Hematopoietic multipotent progenitor cell treated with erythropoietin and hydrocortisone succinate and interleukin-3 and kit ligand, for 6 days (in vitro differentiated cells): ENCODE results near the gene PPM1F.
"Not testable (repeated sequence)": the region's sequence is repeated elsewhere in the genome, so short reads cannot be mapped to it uniquely, and the experiment has no call there.

Experiments
- DNase-seq: peaks from one replicate; pipeline ENCODE4 v3.0.0-alpha.2; 2015

The PPM1F gene

GRCh38 chr22:21919526-21920307 is 32.9 kb downstream of the PPM1F start:
- no peak for DNase-seq

DNA sequence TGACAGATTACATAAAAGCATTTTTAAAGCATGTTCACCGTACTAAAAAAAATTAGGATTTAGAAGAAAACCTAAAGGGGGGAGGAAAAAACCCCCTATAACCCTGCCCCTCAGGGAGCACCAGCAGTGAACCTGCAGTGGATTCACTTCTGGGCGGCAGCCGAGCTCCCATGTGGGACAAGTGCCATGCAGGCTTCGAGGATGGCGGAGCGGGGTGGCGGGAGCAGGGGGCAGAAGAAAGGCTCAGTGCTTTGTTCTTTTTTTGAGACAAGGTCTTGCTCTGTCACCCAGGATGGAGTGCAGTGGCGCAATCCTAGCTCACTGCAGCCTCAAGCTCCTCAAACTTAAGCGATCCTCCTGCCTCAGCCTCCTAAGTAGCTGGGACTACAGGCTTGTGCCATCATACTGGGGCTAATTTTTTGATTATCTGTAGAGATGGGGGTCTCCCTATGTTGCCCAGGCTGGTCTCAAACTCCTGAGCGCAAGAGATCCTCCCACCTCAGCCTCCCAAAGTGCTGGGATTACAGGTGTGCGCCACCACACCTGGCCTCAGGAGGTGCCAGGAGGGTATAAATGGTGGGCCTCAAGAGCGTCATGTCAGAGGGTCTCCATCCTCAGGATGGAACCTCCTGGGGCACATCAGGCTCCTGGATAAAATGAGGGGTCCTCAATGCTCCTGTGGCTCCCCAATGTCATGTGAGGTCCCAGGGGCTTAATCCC is 34.0 kb downstream of the PPM1F start:
- no peak for DNase-seq

DNA sequence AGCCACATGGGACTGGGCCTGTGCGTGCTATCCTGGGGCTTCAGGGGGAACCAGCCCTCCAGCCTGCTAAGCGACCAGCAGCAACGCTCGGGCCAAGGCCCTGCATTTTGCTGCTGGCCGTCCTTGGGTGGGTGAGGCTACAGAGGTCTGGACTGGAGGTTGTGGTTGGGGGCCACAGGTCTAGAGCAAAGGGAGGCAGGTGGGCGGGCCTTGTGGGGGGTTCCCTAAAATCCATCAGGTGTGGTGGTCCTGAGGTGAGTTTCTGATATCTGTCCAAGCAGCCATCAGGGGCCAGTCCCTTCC is 34.7 kb downstream of the PPM1F start:
- DNase-seq = no peak

DNA sequence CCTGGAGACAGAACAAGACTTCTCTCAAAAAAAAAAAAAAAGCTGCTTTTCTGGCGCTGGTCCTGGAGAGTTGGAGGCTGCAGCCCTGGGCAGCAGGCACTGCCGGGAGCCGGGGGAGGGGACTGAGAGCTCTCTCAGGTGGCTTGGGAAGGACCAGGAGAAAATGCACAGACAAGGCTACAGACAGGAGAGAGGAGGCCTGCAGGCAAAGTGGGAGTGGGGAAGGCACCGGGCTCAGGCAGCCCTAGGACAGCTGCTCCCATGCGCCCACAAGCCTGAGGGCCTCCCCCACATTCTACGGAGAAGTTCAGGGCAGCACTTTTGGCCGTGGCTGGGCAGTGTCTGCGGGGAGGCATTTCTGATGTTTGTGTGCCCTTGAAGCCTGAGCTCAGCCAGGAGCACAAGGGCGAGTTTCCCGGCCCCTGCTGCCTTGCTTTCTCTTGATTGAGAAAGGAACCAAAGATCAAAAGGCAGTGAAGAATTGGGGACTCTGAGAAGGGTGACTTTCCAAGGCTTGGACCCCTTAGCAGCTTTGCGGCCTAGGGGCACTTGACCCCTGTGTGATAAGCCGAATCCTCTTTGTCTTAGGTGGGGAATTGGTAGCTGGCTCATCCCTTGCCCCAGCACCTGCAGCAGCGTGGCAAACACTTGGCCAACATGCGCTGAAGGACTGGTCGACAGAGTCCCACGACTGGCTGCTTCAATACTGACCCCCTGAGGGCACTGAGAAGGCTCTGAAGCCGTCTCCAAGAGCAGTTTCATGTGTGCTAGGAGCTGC is 35.3 kb downstream of the PPM1F start:
- no peak for DNase-seq

GRCh38 chr22:21916309-21916918 is 36.2 kb downstream of the PPM1F start:
- DNase-seq = no peak

DNA sequence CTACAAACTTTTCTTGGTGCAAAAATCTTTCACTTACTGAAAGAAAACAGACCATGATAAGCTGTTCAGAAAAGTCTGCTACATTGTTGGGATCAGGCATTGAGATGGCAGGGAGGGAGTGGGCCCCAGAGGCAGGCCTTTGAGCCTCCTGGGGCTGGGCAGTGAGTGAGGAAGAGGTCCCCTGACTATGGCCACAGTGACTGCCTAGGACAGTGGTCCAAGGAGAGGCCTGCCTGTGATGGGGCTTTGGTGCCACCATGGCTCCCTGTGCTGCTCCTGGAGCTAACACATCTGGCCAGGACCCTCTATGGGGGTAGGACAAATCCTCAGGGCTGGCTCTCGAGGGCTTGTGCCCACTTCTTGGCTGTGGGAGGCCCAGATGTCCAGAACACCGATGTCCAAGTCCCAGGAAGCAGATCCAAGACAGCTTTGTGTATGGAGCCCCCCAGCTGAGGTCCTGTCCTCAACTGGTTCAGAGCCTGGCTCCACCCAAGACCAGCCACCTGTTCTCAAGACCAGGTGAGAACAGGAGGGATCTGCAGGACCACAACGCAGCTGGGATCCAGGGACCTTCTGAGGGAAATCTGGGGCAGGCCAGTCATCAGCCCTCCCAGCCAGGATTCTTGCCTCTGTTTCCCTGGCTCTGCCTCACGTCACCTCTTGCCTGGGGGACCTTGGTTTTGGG is 36.9 kb downstream of the PPM1F start:
- no peak for DNase-seq

DNA sequence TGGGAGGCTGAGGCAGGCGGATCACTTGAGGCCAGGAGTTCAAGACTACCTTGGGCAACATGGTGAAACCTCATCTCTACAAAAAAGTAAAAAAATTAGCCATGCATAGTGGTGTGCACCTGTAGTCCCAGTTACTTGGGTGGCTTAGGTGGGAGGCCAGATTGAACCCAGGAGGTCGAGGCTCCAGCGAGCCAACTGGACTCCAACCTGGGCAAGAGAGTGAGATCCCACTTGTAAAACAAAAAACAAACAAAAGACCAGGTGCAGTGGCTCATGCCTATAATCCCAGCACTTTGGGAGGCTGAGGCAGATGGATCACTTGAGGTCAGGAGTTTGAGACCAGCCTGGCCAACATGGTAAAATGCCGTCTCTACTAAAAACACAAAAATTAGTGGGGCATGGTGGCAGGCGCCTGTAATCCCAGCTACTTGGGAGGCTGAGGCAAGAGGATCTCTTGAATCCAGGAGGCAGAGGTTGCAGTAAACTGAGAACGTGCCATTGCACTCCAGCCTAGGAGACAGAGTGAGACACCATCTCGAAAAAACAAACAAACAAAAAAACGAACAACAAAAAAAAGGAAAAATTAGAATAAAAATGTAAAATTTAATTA is 38.5 kb downstream of the PPM1F start:
- not testable (repeated sequence) for DNase-seq

- DNase-seq = not testable (repeated sequence)
Measured at GRCh38 chr22:21910367-21910766, 42.3 kb downstream of the PPM1F start.

DNA sequence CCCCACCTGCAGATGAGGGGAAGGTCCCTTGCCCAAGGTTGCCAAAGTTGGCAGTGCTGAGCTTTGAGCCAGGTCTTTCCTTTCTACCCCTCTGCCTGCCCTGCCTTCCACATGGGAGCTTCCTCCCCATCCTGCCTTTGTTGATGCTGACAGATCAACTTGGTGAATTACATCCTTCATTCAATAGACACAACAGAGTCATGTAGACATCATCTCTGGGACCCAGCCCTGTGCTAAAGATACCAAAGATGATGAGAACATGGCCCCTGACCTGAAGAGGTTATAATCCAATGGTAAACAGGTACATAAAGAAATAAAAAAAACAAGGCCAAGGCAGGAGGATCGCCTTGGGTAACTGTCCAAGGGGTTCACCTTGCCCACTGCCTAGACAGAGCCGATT is 42.8 kb downstream of the PPM1F start:
- DNase-seq = no peak

DNA sequence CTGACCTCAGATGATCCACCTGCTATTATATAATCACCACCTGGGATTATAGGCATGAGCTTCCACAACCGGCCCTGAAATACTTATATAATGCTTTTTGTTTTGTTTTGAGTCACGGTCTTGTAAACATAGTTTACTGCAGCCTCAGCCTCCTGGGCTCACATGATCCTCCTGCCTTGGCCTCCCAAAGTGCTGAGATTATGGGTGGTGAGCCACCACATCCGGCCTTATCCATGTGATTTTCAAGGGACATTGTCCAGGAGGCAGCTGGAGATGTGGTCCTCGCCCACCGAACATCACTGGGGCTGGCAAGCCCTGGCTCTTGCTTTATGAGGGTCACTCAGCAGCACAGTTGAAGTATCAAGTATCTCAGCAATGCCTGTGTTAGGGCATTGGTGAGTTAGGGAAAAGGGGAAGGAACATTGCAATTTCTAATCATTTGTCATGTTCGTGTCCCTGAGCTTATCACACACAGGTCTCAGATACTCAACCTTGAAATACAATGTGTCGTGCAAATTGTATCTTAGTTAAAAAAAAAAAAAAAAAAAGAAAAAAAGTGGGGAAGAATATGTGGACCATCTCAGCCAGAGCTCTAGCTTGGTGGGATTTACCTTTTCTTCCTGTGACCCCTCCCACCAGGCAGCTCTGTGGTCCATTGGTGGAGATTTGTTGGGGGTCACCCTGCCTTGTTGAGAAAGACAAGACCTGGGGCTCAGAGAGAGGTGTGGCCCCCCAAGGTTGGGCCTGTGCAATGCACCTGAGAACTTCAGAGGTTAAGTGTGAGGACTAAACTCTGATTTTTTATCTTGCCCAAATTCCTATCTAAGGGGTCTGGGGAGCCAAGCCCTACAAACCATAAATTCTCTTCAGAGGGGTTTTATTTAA is 44.8 kb downstream of the PPM1F start:
- DNase-seq = no peak

GRCh38 chr22:21905234-21905633 is 47.4 kb downstream of the PPM1F start:
- DNase-seq = not testable (repeated sequence)

DNA sequence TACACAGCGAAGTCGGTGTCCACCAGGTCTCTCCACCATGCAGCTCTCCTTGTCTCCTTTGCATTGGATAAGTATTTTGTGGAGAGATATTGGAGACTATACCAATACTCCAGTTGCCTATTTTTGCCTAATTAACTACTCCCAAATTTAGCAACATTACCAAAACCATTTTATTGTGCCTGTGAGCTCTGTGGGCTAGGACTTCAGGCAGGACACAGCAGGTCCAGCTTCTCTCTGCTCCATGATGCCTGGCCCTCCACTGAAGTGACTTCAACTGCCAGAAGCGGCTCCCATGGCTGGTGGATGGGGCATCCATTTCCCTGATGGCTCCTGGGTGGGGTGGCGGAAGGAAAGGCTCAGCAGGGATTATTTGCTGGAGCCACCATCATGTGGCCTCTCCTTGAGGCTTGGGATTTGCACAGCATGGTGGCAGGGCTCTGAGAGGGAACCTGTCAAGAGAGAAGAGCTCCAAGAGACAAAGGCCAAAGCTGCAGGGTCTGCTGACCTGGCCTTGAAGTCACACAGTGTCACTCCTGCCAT is 48.3 kb downstream of the PPM1F start:
- DNase-seq = no peak

GRCh38 chr22:21903283-21903682 is 49.4 kb downstream of the PPM1F start:
- no peak for DNase-seq

DNA sequence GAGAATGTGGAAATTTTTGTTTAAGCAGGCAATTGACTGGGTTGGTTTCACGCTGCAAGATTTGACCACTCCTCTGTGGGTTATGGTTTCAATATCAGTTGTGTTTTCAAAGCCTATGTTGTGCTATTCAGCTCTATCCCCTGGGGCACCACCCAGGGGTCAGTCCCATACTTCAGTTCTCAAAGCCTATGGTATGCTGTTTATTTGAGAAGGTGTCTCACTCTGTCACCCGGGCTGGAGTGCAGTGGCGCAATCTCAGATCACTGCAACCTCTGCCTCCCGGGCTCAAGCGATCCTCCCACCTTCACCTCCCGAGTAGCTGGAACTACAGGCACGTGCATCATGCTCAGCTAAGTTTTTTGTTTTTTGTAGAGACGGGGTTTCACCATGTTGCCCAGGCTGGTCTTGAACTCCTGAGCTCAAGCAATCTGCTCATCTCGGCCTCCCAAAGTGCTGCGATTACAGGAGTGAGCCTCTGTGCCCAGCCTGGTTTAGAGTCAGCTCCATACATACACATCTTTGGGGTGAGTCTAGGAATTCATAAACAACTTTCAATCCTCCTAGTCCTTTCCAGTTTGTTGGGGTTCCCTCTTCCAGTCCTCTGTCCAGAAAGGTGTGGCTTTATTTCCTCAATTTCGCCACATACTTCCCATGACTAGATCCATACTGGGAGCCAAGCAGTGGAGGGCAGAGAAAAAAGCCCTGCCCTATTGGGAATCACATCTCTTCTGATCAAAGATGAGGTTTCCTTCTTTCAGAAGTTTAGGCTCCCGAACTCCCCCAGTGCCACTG is 50.2 kb downstream of the PPM1F start:
- DNase-seq = no peak

DNA sequence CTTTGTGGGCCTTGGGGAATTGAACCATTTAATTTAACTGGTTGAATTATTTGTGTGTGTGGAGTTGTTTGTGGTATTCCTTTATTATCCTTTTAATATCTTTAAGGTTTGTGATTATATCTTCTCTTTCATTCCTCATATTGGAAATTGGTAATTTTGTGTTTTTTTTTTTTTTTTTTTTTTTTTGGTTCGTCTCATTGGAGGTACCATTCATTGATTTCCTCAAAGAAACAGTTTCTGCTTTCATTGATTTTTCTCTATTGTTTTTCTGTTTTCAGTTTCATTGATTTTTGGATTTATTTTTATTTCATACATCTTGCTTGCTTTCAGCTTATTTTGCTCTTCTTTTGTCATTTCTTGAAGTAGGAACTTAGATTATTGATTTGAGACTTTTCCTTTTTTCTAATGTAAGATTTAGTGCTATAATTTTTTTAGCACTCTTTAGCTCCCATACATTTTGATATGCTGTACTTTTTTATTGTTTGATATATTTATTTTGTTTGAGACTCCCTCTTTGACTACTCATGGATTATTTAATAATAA is 54.2 kb downstream of the PPM1F start:
- no peak for DNase-seq

DNA sequence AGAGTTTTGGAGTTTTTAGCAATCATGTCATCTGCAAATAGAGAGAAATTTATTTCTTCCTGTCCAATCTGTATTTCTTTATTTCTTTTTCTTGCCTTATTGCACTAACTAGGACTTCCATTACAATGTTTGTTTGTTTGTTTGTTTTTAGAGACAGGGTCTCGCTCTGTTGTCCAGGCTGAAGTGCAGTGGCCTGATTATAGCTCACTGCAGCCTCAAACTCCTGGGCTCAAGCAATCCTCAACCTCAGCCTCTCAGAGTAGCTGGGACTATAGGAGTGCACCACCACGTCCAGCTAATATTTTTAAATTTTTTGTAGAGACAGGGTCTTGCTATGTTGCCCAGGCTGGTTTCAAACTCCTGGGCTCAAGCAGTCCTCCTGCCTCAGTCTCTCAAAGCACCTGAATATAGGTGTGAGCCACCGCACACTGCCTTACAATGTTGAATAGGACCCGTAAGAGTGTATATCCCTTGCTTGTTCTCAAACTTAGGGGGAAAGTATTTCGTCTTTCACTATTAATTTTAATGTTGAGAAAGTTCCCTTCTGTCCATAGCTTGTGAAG is 55.6 kb downstream of the PPM1F start:
- no peak for DNase-seq

GRCh38 chr22:21896275-21896674 is 56.4 kb downstream of the PPM1F start:
- DNase-seq = not testable (repeated sequence)

- DNase-seq = no peak
Measured at GRCh38 chr22:21894799-21895198, 57.8 kb downstream of the PPM1F start.

- no peak for DNase-seq
Measured at GRCh38 chr22:21889251-21889990, 63.2 kb downstream of the PPM1F start.
